ENCODE measurements around the gene MARCHF2. TPM values are rescaled to one million over a fixed set of nuclear protein-coding genes. Genes with fewer than 3 reads are reported as not detected.
A peak's percentile ranks its signal among the peaks of the same experiment; 100 is the strongest.
"Not testable (repeated sequence)": the region's sequence is repeated elsewhere in the genome, so short reads cannot be mapped to it uniquely, and the experiment has no call there.

MARCHF2 gene
- total RNA-seq, 1 experiment from 2014 or later: 10.1 TPM

DNA sequence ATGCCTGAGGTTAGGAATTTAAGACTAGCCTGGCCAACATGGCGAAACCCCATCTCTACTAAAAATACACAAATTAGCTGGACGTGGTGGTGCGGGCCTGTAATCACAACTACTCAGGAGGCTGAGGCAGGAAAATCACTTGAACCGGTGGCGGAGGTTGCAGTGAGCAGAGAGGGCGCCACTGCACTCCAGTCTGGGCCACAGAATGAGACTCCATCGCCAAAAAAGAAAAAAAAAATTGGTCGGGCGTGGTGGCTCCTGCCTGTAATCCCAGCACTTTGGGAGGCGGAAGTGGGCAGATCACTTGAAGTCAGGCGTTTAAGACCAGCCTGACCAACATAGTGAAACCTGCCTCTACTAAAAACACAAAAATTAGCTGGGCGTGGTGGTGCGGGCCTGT lies 2.4 kb upstream of the MARCHF2 start:
- not testable (repeated sequence) for H3K36me3 ChIP-seq (ENCODE audit: insufficient read depth, low read length); H4K20me1 ChIP-seq (ENCODE audit: insufficient read depth, low read depth, low read length); H3K9me2 ChIP-seq (replicated peaks; ENCODE audit: insufficient read depth, low read length); H3K27ac ChIP-seq (ENCODE audit: low read length); H3K79me2 ChIP-seq (ENCODE audit: low read length); H3K9ac ChIP-seq (ENCODE audit: low read length); H3K4me2 ChIP-seq (ENCODE audit: low read depth, low read length, poor library complexity, severe bottlenecking); H3K9me3 ChIP-seq (ENCODE audit: low read length); H2AFZ ChIP-seq (ENCODE audit: low read length); H3K4me1 ChIP-seq (ENCODE audit: low read length); H3K4me3 ChIP-seq (ENCODE audit: low read length); H3K27me3 ChIP-seq (ENCODE audit: low read length); DNase-seq

DNA sequence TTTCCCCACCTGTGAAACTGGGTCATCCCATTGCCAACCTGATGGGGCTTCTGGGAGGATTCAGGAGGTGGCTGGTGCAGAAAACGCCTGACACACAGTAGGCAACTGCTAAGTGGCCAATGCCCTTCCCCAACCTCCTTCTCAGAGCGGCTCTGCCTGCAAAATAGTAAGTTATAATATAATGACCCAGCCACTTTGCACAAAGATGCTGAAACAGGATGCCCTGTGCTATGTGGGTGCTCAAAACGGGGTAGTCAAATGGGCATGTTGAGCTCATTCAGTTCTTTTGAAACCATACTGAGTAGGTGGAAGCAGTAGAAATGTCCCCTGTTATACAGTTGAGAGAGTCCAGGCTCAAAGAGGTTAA lies 507 bp downstream of the MARCHF2 start:
- Histone ChIP-seq H2AFZ (ENCODE audit: low read length) (peak overlapping the region; percentile 89; the same call in 1 of the 2 replicates), H3K27ac (ENCODE audit: low read length) (no peak overlapping the region)
- DNase-seq: no peak

DNA sequence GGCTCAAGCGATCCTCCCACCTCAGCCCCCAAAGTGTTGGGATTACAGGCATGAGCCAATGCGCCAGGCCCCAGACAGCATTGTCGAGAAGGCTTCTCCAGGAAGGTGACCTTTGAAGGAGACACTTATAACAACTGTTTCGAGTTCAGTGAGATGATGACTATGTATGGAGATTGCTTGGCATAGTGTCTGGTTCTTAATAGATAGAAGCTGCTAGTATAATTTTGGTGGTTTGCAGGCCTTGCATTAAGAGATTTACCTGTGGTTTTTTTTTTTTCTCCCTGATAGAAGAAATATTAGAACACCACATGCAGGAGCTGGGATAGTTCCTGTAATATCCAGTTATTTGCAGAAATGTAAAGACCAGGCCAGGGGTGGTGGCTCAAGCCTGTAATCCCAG lies 3.7 kb downstream of the MARCHF2 start:
- H3K27me3 ChIP-seq (ENCODE audit: low read length): no peaks in the 10 kb centered on the region
- H3K79me2 ChIP-seq (ENCODE audit: low read length): no peaks in the 10 kb centered on the region
- H3K9me3 ChIP-seq (ENCODE audit: low read length): no peaks in the 10 kb centered on the region
- H3K9ac ChIP-seq (ENCODE audit: low read length): no peak overlapping the region
- no peak for DNase-seq
- no peaks in the 10 kb centered on the region for H3K9me2 ChIP-seq (replicated peaks; ENCODE audit: insufficient read depth, low read length)
- no peak overlapping the region for H3K27ac ChIP-seq (ENCODE audit: low read length)
- H3K4me3 ChIP-seq (ENCODE audit: low read length): no peak overlapping the region
- no peaks in the 10 kb centered on the region for H4K20me1 ChIP-seq (ENCODE audit: insufficient read depth, low read depth, low read length)
- H2AFZ ChIP-seq (ENCODE audit: low read length): no peak overlapping the region
- H3K4me1 ChIP-seq (ENCODE audit: low read length): peaks cover 7% of the 10 kb centered on the region
- H3K4me2 ChIP-seq (ENCODE audit: low read depth, low read length, poor library complexity, severe bottlenecking): no peak overlapping the region
- no peaks in the 10 kb centered on the region for H3K36me3 ChIP-seq (ENCODE audit: insufficient read depth, low read length)

More for the DNA sequence above, 507 bp downstream of the MARCHF2 start:
- Histone ChIP-seq H4K20me1 (ENCODE audit: insufficient read depth, low read depth, low read length) (no peaks in the 10 kb centered on the region), H3K4me2 (ENCODE audit: low read depth, low read length, poor library complexity, severe bottlenecking) (peak overlapping the region; percentile 87), H3K9me3 (ENCODE audit: low read length) (no peaks in the 10 kb centered on the region), H3K27me3 (ENCODE audit: low read length) (no peaks in the 10 kb centered on the region), H3K4me1 (ENCODE audit: low read length) (peaks cover 7% of the 10 kb centered on the region), H3K9me2 (replicated peaks; ENCODE audit: insufficient read depth, low read length) (no peaks in the 10 kb centered on the region), H3K9ac (ENCODE audit: low read length) (peak overlapping the region; percentile 76), H3K36me3 (ENCODE audit: insufficient read depth, low read length) (no peaks in the 10 kb centered on the region), H3K79me2 (ENCODE audit: low read length) (no peaks in the 10 kb centered on the region), H3K4me3 (ENCODE audit: low read length) (peak overlapping the region; percentile 84)

DNA sequence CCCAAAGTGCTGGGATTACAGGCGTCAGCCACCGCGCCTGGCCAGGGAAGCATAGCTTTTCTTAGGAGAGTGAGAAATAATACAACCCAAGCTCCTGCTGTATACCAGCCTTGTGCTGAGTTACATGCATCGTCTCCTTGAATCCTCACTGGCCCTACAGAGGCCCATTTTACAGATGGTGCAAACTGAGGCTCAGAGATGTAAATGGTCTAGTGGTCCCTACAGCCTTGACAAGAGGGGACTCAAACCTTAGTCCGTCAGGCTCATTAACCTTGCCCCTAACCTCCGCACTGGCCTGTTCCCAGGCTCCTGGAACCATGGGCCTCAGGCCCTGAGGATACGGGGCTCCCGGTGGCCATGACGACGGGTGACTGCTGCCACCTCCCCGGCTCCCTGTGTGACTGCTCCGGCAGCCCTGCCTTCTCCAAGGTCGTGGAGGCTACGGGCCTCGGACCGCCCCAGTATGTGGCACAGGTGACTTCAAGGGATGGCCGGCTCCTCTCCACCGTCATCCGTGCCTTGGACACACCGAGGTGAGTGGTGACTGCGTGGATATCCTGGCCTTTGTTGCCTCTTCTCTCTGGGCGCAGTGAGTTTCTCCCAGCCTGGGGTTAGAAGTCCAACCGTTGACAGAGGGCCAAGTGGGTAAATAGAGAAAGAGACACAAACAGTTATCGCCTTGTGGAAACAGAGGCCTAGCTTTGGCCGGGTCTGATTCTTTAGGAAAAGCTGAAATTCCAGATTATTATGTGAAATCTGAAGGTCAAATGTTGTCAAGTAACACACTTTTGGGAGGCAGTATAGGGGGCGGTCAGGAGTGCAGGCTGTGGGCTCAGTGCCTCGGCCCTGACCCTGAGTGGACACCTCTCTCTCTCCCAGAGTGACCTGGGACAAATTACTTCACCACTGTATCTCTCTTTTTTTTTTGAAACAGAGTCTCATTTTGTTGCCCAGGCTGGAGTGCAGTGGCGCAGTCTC lies 8.7 kb downstream of the MARCHF2 start:
- H3K9me3 ChIP-seq (ENCODE audit: low read length): no peaks in the 10 kb centered on the region
- no peaks in the 10 kb centered on the region for H3K79me2 ChIP-seq (ENCODE audit: low read length)
- no peak overlapping the region for H3K4me2 ChIP-seq (ENCODE audit: low read depth, low read length, poor library complexity, severe bottlenecking)
- H3K36me3 ChIP-seq (ENCODE audit: insufficient read depth, low read length): no peaks in the 10 kb centered on the region
- H3K27me3 ChIP-seq (ENCODE audit: low read length): no peaks in the 10 kb centered on the region
- H3K9me2 ChIP-seq (replicated peaks; ENCODE audit: insufficient read depth, low read length): no peaks in the 10 kb centered on the region
- no peak for DNase-seq
- no peak overlapping the region for H3K4me3 ChIP-seq (ENCODE audit: low read length)
- no peak overlapping the region for H2AFZ ChIP-seq (ENCODE audit: low read length)
- no peaks in the 10 kb centered on the region for H3K4me1 ChIP-seq (ENCODE audit: low read length)
- no peak overlapping the region for H3K9ac ChIP-seq (ENCODE audit: low read length)
- H4K20me1 ChIP-seq (ENCODE audit: insufficient read depth, low read depth, low read length): no peaks in the 10 kb centered on the region
- H3K27ac ChIP-seq (ENCODE audit: low read length): no peak overlapping the region

DNA sequence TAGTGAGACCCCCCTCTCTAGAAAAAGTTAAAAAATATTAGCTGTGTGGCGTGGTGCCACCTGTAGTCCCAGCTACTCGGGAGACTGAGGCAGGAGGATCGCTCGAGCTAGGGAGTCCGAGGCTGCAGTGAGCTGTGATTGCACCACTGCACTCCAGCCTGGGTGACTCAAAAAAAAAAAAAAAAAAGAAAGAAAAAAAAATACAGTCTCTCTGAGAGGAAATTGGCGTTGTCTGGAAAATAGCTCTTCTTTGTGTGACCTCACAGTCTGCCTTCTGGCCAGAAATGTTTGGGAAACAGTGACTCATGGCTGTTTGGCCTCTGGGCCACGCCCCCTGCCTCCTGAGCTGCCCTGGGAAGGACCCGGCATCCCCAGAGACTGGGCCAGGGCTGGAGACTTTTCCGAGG lies 10.7 kb downstream of the MARCHF2 start:
- Histone ChIP-seq H3K79me2 (ENCODE audit: low read length) (no peaks in the 10 kb centered on the region), H4K20me1 (ENCODE audit: insufficient read depth, low read depth, low read length) (no peaks in the 10 kb centered on the region), H2AFZ (ENCODE audit: low read length) (no peak overlapping the region), H3K9me2 (replicated peaks; ENCODE audit: insufficient read depth, low read length) (no peaks in the 10 kb centered on the region), H3K27ac (ENCODE audit: low read length) (no peak overlapping the region), H3K36me3 (ENCODE audit: insufficient read depth, low read length) (no peaks in the 10 kb centered on the region), H3K9ac (ENCODE audit: low read length) (no peak overlapping the region), H3K4me1 (ENCODE audit: low read length) (no peaks in the 10 kb centered on the region), H3K9me3 (ENCODE audit: low read length) (no peaks in the 10 kb centered on the region), H3K27me3 (ENCODE audit: low read length) (no peaks in the 10 kb centered on the region), H3K4me3 (ENCODE audit: low read length) (no peak overlapping the region), H3K4me2 (ENCODE audit: low read depth, low read length, poor library complexity, severe bottlenecking) (no peak overlapping the region)
- DNase-seq: peak; percentile 39

DNA sequence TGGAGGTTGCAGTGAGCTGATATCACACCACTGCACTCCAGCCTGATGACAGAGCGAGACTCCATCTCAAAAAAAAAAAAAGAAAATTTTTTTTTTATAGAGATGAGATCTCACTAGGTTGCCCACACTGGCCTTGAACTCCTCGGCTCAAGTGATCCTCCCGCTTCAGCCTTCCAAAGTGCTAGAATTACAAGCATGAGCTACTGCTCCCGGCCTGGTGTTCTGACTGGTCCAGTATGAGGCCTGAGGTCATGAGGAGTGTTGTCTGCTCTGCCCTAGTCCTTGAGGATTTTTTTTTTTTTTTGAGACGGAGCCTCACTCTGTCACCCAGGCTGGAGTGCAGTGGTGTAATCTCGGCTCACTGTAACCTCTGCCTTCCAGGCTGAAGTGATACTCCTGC lies 12.2 kb downstream of the MARCHF2 start:
- not testable (repeated sequence) for H3K27ac ChIP-seq (ENCODE audit: low read length); H3K79me2 ChIP-seq (ENCODE audit: low read length); H3K27me3 ChIP-seq (ENCODE audit: low read length); H3K9ac ChIP-seq (ENCODE audit: low read length); H3K4me3 ChIP-seq (ENCODE audit: low read length); H3K4me1 ChIP-seq (ENCODE audit: low read length); H3K9me3 ChIP-seq (ENCODE audit: low read length); H3K36me3 ChIP-seq (ENCODE audit: insufficient read depth, low read length); H4K20me1 ChIP-seq (ENCODE audit: insufficient read depth, low read depth, low read length); H2AFZ ChIP-seq (ENCODE audit: low read length); DNase-seq; H3K4me2 ChIP-seq (ENCODE audit: low read depth, low read length, poor library complexity, severe bottlenecking); H3K9me2 ChIP-seq (replicated peaks; ENCODE audit: insufficient read depth, low read length)

DNA sequence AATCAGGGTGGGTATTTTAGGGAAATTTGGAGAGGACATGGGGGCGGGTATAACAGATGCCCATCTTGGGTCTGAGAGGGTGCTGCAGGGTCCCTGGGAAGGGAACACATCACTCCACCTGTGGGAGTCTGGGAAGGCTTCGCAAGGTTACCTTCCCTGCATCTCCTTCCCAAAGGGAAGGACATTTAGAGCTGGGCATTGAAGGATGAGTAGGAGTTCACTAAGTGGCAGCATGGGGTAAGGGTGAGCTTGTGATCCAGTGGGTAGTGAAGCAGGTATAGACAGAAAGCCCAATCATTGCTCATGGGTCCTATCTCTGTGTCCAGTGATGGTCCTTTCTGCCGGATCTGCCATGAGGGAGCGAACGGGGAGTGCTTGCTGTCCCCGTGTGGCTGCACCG lies 13.2 kb downstream of the MARCHF2 start:
- Histone ChIP-seq H3K4me2 (ENCODE audit: low read depth, low read length, poor library complexity, severe bottlenecking) (no peak overlapping the region), H3K79me2 (ENCODE audit: low read length) (no peaks in the 10 kb centered on the region), H4K20me1 (ENCODE audit: insufficient read depth, low read depth, low read length) (no peaks in the 10 kb centered on the region), H3K9me2 (replicated peaks; ENCODE audit: insufficient read depth, low read length) (no peaks in the 10 kb centered on the region), H3K4me1 (ENCODE audit: low read length) (no peaks in the 10 kb centered on the region), H3K9ac (ENCODE audit: low read length) (no peak overlapping the region), H3K27ac (ENCODE audit: low read length) (no peak overlapping the region), H3K4me3 (ENCODE audit: low read length) (no peak overlapping the region), H3K36me3 (ENCODE audit: insufficient read depth, low read length) (no peaks in the 10 kb centered on the region), H2AFZ (ENCODE audit: low read length) (no peak overlapping the region), H3K9me3 (ENCODE audit: low read length) (no peaks in the 10 kb centered on the region), H3K27me3 (ENCODE audit: low read length) (no peaks in the 10 kb centered on the region)
- peak; percentile 29 for DNase-seq

DNA sequence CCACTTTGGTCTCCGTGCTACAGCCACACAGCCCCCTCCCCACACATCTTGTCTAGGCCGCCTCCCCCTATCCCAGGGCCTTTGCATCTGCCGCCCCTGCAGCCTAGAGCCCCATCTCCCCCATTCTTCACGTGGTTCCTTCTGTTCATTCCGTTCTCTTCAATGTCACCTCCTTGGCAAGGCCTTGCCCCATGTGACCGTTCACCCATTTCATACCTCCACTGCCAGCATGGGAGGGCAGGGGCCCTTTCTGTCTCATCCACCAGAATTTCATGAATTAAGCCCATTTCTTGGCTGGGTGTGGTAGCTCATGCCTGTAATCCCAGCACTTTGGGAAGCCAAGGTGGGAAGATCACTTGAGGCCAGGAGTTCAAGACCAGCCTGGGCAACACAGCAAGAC lies 15.9 kb downstream of the MARCHF2 start:
- Histone ChIP-seq H3K9ac (ENCODE audit: low read length) (no peak overlapping the region), H3K79me2 (ENCODE audit: low read length) (no peaks in the 10 kb centered on the region), H3K4me1 (ENCODE audit: low read length) (no peaks in the 10 kb centered on the region), H3K9me2 (replicated peaks; ENCODE audit: insufficient read depth, low read length) (no peaks in the 10 kb centered on the region), H3K36me3 (ENCODE audit: insufficient read depth, low read length) (no peaks in the 10 kb centered on the region), H3K27ac (ENCODE audit: low read length) (no peak overlapping the region), H3K4me2 (ENCODE audit: low read depth, low read length, poor library complexity, severe bottlenecking) (no peak overlapping the region), H3K4me3 (ENCODE audit: low read length) (no peak overlapping the region), H2AFZ (ENCODE audit: low read length) (no peak overlapping the region), H3K27me3 (ENCODE audit: low read length) (no peaks in the 10 kb centered on the region), H4K20me1 (ENCODE audit: insufficient read depth, low read depth, low read length) (no peaks in the 10 kb centered on the region), H3K9me3 (ENCODE audit: low read length) (no peaks in the 10 kb centered on the region)
- no peak for DNase-seq
